PC-3 (cell line): ENCODE results near the gene AXDND1.
"Not testable (repeated sequence)": the region's sequence is repeated elsewhere in the genome, so short reads cannot be mapped to it uniquely, and the experiment has no call there.

Experiments used
- CTCF ChIP-seq: fragments of 300-600 bp; sonication (generic); conservative IDR thresholded peaks from 2 replicates; pipeline ENCODE4 v1.5.1; 2017; ENCODE audit warnings: antibody characterized with exemption, low read depth, mild to moderate bottlenecking, low read length
- EZH2phosphoT487 ChIP-seq: fragments of 300-600 bp; sonication (generic); IDR thresholded peaks from 2 replicates; pipeline ENCODE4 v1.6.1; 2018; ENCODE audit warnings: mild to moderate bottlenecking, antibody characterized with exemption, low read length, borderline replicate concordance

- not testable (repeated sequence) for TF ChIP-seq CTCF, EZH2phosphoT487
Measured at GRCh38 chr1:179518544-179518943, 152.8 kb downstream of the AXDND1 start.
